PFSK-1 (cell line): ENCODE measurements around the gene SSMEM1.

ENCODE experiments used
- FOXP2 ChIP-seq: optimal IDR thresholded peaks from 2 replicates; pipeline ENCODE3; 2011; ENCODE audit warnings: borderline replicate concordance, control low read depth, inconsistent platforms; ENCODE audit not compliant: insufficient read depth; ENCODE audit errors: extremely low read length, extremely low read depth
- POLR2AphosphoS5 ChIP-seq: IDR thresholded peaks from 2 replicates; pipeline ENCODE4 v1.6.1; 2012; ENCODE audit warnings: low read depth, mild to moderate bottlenecking, control low read depth, low read length, moderate library complexity
- REST ChIP-seq, 2 experiments: IDR thresholded peaks; 2 replicates each; pipeline versions ENCODE4 v1.6.1 to v1.8.0; 2011 to 2012; ENCODE audit warnings: low read depth in 2 of 2, low read length in 2 of 2, control low read depth in 1 of 2, inconsistent platforms in 1 of 2, mild to moderate bottlenecking in 1 of 2, moderate library complexity in 1 of 2; ENCODE audit not compliant: insufficient read depth in 1 of 2
- SIN3A ChIP-seq: IDR thresholded peaks from 2 replicates; pipeline ENCODE4 v1.6.1; 2012; ENCODE audit warnings: mild to moderate bottlenecking, low read length, moderate library complexity, borderline replicate concordance; ENCODE audit not compliant: insufficient read depth
- TAF1 ChIP-seq: IDR thresholded peaks from 2 replicates; pipeline ENCODE4 v1.6.1; 2012; ENCODE audit warnings: low read length, control low read depth, borderline replicate concordance; ENCODE audit not compliant: insufficient read depth

GRCh38 chr7:130205084-130205947 is 2.3 kb upstream of the SSMEM1 start, which contains the start of gene TMEM209:
- TF ChIP-seq SIN3A (peak; percentile 80; the same call in 1 of the 2 replicates), POLR2AphosphoS5 (peak; percentile 97), TAF1 (peak; percentile 91), REST (IDR thresholded peaks at IDR 0.05; ENCODE audit: insufficient read depth in 1 of 2, low read depth in 2 of 2, low read length in 2 of 2) (no peak), FOXP2 (peak; percentile 25)
